Measurements from ENCODE around the gene ADIPOQ.
"Not testable (repeated sequence)": the region's sequence is repeated elsewhere in the genome, so short reads cannot be mapped to it uniquely, and the experiment has no call there.

The ADIPOQ gene

GRCh38 chr3:186902154-186902553 lies 59.6 kb downstream of the ADIPOQ start:
- no peak for DNase-seq (ENCODE audit: low read depth)

GRCh38 chr3:186902713-186903112 lies 60.2 kb downstream of the ADIPOQ start:
- DNase-seq (ENCODE audit: low read depth), result no peak

GRCh38 chr3:186903676-186904075 lies 61.2 kb downstream of the ADIPOQ start:
- DNase-seq (ENCODE audit: low read depth), result not testable (repeated sequence)

GRCh38 chr3:186907075-186907474 lies 64.6 kb downstream of the ADIPOQ start:
- not testable (repeated sequence) for DNase-seq (ENCODE audit: low read depth)
